ENCODE measurements around the gene ZFAND4.
A peak's percentile ranks its signal among the peaks of the same experiment; 100 is the strongest.
"Not testable (repeated sequence)": the region's sequence is repeated elsewhere in the genome, so short reads cannot be mapped to it uniquely, and the experiment has no call there.

The ZFAND4 gene

DNA sequence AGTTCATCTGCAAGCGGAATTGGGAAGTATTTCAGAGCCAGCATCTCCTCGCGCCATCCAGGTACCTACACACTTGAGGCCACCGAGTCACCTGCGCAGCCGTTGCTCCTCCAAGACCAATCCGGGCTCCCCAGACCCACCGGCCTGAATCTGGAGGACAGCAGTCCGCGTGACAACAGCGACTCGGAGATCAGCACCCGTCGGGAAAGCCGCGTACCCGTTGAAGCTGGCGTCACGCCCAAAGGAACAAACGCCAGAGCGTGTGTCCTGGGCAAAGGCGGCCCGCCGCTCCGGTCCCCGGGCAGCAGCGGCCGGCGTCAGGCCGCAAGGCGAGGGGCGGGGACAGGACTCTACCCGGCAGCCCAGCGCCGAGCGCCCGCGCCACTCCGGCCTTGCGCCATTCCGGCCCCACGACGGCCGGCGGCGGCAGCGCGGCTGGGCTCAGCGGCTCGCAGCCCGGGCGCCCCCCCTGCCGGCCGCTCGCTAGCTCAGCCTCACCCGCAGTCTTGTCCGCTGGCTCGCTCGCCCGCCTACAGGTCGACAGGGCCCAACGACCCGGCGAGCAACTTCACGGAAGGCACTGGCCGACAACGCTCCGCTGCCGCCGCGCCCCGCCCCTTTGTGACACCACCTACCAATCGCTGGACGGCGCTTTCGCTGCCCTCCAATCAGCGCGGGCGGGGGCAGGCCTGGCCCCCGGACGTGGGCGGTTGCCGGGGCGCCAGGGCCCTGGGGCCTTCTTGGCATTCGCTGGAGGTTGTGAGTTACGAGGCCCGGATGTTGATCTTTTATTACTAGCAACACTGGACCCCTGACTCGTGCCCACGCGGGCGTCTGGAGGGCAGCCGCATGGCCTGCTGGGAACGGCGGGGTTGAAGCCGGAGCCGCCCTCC, at the start of gene ZFAND4:
TSS of gene ZFAND4 (minus strand) at position 592 of the 893 bp plus-strand sequence. CDS start 9,047 bp downstream, outside the sequence.
- DNase-seq, result peak; percentile 77

DNA sequence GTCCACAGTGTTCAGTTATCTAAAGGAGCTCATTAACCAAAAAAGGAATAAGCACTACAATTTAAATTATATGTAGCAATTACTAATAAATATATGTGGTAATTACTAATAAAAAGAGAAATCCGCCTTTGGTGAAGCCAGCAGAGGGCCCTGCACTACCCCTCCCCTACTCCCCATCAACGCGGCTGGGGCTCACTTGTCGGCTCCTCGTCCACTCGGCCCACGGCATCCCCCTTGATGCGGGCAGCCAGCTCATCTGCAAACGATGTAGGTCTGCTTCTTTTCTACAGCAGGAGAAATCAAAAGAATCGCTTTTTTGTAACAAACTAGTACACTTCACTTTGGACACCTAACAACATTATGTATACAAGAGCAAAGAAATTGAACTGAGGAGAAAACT, 48.9 kb upstream of the ZFAND4 start:
- not testable (repeated sequence) for DNase-seq

DNA sequence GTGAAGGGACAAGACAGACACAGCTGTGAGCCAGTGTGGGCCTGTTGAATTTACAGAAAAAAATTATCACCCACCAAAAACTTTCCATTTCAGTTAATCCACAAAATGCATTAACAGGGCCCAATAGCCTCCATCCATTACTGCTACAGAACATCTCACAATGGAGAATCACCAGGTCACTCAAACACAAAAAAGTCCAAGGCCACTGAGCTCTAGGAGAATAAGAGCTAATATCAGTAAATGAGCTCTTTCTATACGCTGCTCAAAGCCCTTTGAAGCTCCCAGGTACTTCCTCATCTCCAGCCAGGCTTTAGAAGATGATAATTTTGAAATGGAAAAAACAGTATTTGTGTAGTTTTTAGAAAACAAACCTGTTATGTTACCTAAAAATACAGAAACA, 45.1 kb upstream of the ZFAND4 start:
- DNase-seq, result not testable (repeated sequence)

DNA sequence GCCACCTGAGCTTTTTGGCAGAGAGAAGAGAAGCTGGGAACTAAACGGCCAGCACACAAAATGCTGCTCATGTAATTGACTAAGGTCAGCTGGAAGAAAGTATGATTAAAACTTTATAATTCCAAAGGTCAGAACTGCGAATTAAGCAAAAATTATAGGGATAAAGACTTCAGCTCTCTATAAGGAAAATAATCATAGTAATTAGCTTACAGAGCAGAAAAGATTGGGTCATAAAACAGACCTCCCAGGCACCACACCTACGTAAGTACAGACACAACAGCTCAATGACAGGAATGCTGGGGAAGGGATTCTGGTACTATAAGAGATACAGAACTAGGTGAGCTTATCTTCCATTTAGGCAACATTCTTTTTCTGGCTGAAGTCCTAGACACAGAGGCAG, 44.5 kb upstream of the ZFAND4 start:
- DNase-seq, result not testable (repeated sequence)

DNA sequence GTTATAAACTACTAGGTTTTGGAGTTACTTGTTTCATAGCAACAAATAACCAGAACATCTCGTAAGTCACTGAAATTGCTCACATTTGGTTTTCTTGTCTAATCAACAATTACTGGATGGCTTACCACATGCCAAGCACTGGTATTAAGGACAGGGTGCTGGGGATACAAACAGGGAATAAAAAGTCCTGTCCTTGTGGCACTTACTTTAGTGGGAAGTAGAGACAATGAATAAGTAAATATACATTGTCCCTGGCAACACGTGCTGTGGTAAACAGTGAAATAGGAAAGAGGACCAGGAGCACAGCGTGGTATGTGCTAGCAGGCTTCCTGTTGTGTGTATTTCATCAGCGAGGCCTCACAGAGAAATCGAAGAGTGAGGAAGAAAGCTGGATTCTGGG, 38.7 kb upstream of the ZFAND4 start:
- DNase-seq, result not testable (repeated sequence)

DNA sequence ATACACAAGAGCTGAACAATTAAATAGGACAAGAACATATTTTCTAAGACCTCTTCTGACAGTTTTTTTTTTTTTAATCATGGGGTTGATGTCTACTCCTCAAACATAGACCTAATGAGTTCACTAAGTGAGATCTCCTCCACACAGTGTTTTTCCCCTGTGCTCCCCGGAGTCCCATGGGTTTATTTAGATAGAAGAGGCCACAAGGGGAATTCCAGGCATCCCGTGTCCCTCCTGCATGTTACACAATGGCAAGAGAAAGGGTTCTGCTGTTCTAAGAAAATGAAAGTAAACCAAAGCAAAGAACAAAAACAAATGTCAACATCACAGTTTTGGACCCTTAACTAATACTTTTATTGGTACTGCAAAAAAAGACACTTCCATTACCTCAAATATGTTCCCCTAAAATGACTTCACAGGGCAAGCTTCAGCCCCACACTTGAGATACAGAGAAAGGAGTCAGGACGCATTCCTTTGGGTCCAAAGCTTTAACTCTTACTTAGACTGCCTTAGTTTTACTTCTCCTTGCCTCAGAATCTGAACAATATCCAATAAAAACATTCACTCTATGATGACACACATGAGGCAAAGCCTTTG, 37.7 kb upstream of the ZFAND4 start:
- not testable (repeated sequence) for DNase-seq

DNA sequence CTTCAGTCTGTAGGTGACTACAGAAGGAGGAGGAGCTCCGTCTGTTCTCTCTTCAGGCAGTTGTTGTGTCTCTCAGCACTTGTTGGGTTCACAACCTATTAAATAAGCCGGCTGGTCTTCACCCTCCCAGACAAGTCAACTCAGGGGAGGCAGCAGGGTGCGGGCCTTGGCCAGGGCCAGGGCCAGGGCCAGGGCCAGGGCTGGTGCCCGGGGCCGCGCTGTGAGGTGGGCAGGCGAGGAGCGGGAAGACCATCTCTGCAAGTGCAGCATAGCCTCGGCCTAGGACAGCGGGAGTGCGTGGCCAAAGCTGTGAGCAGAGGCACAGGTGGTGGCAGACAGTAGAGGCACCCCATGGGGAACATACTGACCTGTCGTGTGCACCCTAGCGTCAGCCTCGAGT, 5.9 kb upstream of the ZFAND4 start:
- not testable (repeated sequence) for DNase-seq

DNA sequence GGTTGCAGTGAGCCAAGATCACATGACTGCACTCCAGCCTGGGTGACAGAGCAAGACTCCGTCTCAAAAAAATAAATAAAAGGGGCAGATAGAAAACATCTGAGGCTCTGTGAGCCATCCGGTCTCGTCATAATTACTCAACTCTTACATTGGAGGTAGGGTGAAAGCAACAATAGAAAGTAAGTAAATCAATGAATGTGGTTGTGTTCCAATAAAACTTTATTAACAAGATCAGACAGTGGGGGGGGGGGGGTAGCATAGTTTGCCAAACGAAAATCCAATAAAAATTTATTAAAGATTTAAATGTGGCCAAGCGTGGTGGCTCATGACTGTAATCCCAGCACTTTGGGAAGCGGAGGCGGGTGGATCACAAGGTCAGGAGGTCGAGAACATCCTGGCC, 2.8 kb upstream of the ZFAND4 start:
- DNase-seq, result no peak

DNA sequence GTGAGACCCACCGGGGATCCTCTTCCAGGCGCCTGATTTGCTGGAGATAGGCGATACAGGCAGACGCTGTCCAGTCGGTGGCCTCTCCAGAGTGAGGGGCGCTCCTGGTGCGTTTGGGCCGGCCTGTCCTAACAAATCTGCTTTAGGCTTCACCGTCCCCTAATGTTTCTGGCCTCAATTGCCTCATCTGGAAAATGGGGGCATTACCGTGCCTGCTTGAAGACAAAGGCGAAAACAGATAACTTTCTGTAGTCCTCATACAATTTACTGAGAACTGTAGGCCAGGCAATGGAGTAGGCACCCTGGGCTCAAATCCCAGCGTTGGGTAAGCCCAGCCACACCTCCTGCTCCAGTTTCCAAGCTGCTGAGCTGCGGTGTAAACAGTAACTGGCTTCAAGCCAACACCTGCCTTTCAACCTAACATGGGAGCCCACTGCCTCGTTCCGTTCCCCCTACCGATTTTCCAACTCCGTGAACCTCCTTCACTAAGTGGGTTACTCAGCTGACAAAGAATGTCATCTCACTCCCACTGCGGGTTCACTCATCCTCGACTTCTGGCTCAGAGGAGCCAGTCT, 589 bp upstream of the ZFAND4 start:
- DNase-seq, result no peak

DNA sequence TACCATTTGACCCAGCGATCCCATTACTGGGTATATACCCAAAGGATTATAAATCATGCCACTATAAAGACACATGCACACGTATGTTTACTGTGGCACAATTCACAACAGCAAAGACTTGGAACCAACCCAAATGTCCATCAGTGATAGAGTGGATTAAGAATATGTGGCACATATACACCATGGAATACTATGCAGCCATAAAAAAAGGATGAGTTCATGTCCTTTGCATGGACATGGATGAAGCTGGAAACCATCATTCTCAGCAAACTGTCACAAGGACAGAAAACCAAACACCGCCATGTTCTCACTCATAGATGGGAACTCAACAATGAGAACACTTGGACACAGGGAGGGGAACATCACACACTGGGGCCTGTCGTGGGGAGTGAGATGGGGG, 1.3 kb downstream of the ZFAND4 start:
- not testable (repeated sequence) for DNase-seq

DNA sequence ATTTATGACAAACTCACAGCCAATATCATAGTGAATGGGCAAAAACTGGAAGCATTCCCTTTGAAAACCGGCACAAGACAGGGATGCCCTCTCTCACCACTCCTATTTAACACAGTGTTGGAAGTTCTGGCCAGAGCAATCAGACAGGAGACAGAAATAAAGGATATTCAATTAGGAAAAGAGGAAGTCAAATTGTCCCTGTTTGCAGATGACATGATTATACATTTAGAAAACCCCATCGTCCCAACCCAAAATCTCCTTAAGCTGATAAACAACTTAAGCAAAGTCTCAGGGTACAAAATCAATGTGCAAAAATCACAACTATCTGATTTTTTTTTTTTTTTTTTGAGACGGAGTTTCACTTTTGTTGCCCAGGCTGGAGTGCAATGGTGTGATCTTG, 2.7 kb downstream of the ZFAND4 start:
- DNase-seq, result not testable (repeated sequence)

DNA sequence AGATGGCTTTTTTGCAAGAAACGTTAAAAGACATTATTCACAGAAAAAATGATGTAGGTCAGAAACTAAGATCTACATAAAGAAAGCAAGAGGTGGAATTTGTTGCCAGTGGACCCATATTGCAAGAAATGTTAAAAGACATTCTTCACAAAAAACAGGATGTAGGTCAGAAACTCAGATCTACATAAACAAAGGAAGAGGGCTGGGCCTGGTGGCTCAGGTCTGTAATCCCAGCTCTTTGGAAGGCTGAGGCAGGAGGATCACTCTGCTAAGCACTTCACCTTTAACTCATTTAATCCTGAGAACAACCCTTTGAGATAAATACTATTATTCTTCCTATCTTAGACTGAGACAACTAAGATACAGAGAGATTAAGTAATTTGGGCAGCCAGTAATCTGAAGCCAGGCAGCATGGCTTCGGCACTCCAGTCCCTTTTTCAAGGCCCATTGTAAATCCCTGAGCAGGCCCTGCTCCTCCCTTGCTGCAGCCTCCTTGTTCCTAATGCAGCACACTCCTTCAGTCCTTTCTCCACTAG, 11.6 kb downstream of the ZFAND4 start:
- no peak for DNase-seq

DNA sequence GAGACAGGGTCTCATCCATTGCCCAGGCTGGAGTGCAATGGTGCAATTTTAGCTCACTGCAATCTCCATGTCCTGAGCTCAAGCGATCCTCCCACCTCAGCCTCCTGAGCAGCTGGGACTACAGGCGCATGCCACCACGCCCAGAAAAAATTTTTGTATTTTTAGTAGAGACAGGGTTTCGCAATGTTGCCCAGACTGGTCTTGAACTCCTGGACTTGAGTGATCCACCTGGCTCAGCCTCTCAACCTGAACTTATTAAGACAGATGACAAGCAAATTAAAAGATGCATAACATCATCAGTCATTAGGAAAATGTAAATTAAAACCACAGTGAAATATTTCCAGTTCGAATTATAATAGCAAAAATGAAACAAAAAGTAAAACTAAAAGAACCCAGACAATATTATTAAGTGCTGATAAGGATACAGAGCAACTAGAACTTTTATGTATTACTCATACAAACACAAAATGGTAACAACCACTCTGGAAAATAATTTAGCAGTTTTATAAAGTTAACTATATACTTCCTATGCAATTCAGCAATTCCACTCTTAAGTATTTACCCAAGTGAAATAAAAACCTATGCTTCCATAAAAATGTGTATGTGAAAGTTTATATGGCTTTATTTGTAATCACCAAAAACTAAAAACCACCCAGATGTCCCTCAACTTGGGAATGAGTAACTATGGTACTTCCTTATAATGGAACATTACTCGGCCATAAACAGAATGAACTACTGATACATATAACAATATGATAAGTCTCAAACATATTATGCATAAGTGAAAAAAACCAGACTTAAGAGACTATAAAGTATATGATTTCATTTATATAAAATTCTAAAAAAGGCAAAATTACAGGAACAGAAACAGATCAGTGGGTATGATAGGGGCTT, 15.3 kb downstream of the ZFAND4 start:
- no peak for DNase-seq

DNA sequence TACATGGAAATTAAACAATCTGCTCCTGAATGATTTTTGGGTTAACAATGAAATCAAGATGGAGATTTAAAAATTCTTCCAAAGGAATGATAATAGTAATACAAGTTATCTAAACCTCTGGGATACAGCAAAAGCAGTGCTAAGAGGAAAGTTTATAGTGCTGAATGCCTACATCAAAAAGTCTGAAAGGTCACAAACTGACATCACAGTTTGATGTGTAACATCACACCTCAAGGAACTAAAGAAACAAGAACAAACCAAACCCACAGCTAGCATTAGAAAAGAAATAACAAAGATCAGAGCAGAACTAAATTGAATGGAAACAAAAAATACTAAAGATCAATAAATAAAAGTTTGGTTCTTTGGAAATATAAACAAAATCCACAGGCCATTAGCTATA, 17.4 kb downstream of the ZFAND4 start:
- DNase-seq, result no peak

DNA sequence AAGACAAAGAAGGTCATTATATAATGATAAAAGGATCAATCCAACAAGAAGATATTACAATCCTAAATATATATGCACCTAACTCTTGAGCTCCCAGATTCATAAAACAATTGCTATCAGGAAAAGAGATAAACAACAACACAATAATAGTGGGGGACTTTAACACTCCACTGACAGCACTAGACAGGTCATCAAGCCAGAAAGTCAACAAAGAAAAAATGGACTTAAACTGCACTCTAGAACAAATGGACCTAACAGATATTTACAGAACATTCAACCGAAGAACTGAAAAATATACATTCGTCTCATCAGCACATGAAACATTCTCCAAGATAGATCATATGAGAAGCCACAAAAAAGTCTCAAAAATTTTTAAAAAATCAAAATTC, 17.8 kb downstream of the ZFAND4 start:
- DNase-seq, result not testable (repeated sequence)

DNA sequence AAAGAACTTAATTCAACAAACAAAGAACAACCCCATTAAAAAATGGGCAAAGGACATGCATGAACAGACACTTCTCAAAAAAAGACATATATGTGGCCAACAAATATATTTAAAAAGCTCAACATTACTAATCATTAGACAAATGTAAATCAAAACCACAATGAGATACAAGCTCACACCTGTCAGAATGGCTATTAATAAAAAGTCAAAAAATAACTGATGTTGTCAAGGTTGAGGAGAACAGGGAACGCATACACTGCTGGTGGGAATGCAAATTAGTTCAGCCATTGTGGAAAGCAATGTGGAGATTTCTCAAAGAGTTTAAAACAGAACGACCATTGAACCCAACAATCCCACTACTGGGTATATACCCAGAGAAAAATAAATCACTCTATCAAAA, 19.1 kb downstream of the ZFAND4 start:
- DNase-seq, result no peak

DNA sequence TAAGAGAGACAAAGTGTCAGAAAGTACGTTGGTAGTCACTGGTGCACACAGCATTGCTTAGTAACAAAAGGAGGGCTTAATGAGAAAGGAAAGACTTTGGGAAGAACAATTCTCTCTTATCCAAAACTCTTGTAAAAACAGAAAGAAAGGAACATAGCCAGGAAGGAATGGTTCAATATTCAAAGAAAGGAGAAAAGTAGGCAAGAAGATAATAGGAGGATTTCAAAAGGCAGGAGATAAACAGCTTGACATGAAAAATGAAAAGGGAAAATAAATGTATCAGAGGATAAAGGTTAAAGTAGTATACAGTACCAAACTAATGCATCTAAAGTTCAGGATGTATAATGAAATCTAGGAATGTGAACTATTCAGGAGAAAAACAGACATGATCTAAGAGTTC, 20.1 kb downstream of the ZFAND4 start:
- no peak for DNase-seq

DNA sequence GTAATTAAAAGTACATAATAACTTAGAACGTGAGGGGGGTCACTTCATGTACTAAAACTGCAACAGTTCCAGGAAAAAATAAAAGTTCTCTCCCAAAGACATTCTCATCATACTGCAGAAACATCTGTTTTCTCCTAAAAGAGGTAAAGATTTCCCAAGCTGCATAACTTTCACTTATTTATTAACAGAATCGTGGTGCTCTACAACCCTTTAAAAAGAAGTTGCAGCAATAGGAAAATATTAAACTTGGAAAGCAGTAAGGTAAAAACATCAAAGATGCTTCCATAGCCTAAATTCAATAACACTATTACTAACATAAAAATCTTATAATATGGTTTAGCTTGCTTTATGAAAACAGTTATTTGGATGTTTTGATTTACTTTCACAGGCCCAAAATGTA, 23.3 kb downstream of the ZFAND4 start:
- DNase-seq, result no peak

DNA sequence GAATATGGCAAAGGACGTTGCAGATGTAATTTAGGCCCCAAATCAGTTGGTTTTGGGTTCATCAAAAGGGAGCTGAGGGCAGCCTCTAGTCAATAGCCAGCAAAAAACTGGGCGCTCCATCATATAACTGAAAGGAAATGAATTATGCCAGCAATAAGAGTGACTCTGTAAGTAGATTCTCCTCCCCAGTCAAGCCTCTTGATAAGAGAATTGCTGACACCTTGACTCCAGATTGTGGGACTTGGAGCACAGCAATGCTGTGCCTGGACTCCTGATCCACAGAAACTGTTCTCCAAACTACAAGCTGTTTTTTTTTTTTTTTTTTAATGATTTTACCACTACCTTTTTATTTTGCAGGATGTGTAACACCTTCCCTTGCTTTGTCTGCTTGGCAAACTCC, 25.5 kb downstream of the ZFAND4 start:
- no peak for DNase-seq

DNA sequence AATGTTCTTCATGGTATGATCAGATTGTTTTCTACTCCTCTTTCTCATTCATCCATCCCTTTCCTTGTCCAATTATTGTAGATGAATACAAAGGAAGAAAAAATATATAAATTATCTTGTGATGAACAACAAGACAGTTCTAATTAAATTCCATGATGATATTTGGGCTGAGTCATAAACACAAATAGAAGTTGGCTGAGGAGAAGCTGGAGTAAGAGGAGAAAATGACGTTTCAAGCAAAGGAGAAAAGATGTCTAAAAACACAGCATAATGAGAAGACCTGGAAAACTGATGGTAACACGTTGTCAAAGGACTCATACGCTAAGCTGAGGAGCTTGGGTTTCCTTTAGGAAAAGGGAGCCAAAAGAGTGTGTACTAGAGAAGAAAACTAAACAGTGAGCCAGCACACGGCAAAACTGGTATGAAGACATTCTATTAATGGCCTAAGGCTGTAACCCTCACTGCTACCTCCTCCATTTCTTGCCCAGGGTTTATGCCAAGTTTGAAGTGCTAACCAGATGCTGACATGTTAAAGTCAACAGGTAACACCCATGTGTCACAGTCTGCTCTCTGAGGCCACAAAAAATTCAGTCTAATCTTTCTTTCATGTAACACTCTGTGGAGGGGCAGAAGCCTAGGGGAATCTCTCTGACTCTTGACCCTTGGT, 26.1 kb downstream of the ZFAND4 start:
- no peak for DNase-seq

DNA sequence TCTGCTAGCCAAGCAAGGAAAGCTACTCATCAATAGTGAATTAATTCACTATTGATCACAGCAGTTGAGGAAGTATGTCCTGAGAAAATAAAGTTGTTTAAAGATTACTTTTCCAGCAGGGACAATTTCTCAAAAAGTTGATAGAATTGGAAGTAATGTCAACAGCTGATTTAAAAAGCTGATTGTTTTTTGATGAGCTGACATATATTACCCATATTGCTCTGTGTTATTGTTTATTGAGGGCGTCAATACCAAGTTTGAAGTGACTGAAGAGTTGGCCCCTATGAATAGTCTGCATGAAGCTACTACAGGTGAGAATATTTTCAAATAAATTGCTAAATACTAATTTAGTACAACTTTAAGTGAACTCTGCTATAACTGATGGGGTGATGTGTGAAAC, 28.0 kb downstream of the ZFAND4 start:
- DNase-seq, result no peak

DNA sequence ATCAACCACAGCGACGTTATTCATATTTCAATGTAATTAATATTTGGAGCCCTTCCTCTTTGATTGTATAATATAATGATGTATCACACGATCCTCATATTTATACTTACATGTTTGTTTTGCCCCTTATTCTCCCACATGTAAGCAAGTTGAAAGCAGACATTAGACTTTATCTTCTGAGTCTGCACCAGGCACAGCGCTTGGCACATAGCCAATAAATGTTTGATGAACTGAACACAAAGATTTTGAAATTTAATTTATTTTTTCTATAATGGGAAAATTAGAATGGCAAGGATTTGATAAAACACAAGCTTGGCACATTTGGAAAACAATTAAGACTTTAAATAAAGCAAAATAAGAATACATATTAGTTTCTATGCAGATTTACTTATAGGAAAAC, 31.6 kb downstream of the ZFAND4 start:
- no peak for DNase-seq

All from NCI-H1694 treated with DMSO at 0.1 percent for 48 hours (cell line).